H1 (cell line): ENCODE measurements around the gene UFSP1. TPM values are rescaled to one million over a fixed set of nuclear protein-coding genes. Genes with fewer than 3 reads are reported as not detected.

Experiments used
- FOSL1 ChIP-seq: IDR thresholded peaks from 2 replicates; pipeline ENCODE4 v1.6.1; 2011; ENCODE audit warnings: mild to moderate bottlenecking, low read depth, low read length, moderate library complexity; ENCODE audit not compliant: insufficient read depth
- HDAC2 ChIP-seq, 2 experiments: fragments of 300-600 bp in 1 of 2; sonication (generic) in 1 of 2; IDR thresholded peaks; 2 replicates each; pipeline ENCODE4 v1.6.1; 2011 to 2012; ENCODE audit warnings: low read depth in 2 of 2, low read length in 2 of 2, mild to moderate bottlenecking in 2 of 2, moderate library complexity in 2 of 2, borderline replicate concordance in 1 of 2, inconsistent platforms in 1 of 2
- NRF1 ChIP-seq: IDR thresholded peaks from 2 replicates; pipeline ENCODE4 v1.6.1; 2011; ENCODE audit warnings: mild to moderate bottlenecking, low read depth, low read length, improper control_type of control experiment
- POLR2A ChIP-seq, 2 experiments: IDR thresholded peaks; 1 replicate in 1 of 2; 2 replicates in 1 of 2; pipeline ENCODE4 v1.6.1; 2011; ENCODE audit warnings: low read depth in 2 of 2, low read length in 2 of 2, mild to moderate bottlenecking in 2 of 2; ENCODE audit errors: control extremely low read depth in 1 of 2
- RFX5 ChIP-seq: IDR thresholded peaks from 2 replicates; pipeline ENCODE4 v1.6.1; 2011; ENCODE audit warnings: low read depth, low read length, improper control_type of control experiment, borderline replicate concordance
- SRF ChIP-seq: IDR thresholded peaks from 2 replicates; pipeline ENCODE4 v1.6.1; 2011; ENCODE audit warnings: mild to moderate bottlenecking, low read depth, low read length, moderate library complexity
- polyA plus RNA-seq, 7 experiments: library from polyadenylated mRNA; depleted of rRNA in 3 of 7; stranded (reverse) in 5 of 7; unstranded in 2 of 7; fragments of >200 nt in 5 of 7; fragments of 200-250 nt in 2 of 7; gene quantifications; 1 replicate in 5 of 7; 2 replicates in 1 of 7; 4 replicates in 1 of 7; pipeline versions ENCODE4 v1.2.1 to v1.2.3, GENCODE V29; 2011 to 2013; ENCODE audit warnings: missing spikeins in 2 of 7, mixed read lengths in 2 of 7
- total RNA-seq: library from RNA; stranded (reverse); fragmentation: NEBNext Ultra II Directional; extraction: Animal tissue kit (Norgen Biotek cat#: 25700); gene quantifications from 2 replicates; pipeline ENCODE4 v1.2.1, GENCODE V29; 2021

Gene UFSP1
- total and polyA plus RNA-seq, 2 of the 8 experiments (the other 6 are each of a cell fraction or from before 2014, with no cell fraction given), result 1.6 to 4.3 TPM

- TF ChIP-seq POLR2A (IDR thresholded peaks at IDR 0.05; ENCODE audit: control extremely low read depth in 1 of 2, low read depth in 2 of 2, low read length in 2 of 2), result no peak
- no peak for TF ChIP-seq FOSL1
- TF ChIP-seq NRF1, result no peak
- no peak for TF ChIP-seq SRF
- TF ChIP-seq HDAC2 (IDR thresholded peaks at IDR 0.05; ENCODE audit: borderline replicate concordance in 1 of 2, low read depth in 2 of 2, low read length in 2 of 2), result no peak
- TF ChIP-seq RFX5, result no peak
Measured at GRCh38 chr7:100893910-100894721, 4.6 kb upstream of the UFSP1 start (continued).
